Hematopoietic multipotent progenitor cell treated with erythropoietin and hydrocortisone succinate and interleukin-3 and kit ligand, for 17 days (in vitro differentiated cells): ENCODE data around the gene POU2F2.
A peak's percentile ranks its signal among the peaks of the same experiment; 100 is the strongest.
"Not testable (repeated sequence)": the region's sequence is repeated elsewhere in the genome, so short reads cannot be mapped to it uniquely, and the experiment has no call there.

ENCODE experiments used
- DNase-seq: peaks from one replicate; pipeline ENCODE4 v3.0.0-alpha.2; 2015; ENCODE audit warnings: low spot score

The POU2F2 gene

GRCh38 chr19:42124386-42124901, 7.8 kb downstream of the POU2F2 start:
- DNase-seq: no peak

GRCh38 chr19:42123765-42124164, 8.5 kb downstream of the POU2F2 start:
- no peak for DNase-seq

- no peak for DNase-seq
These were observed 9.3 kb downstream of the POU2F2 start for GRCh38 chr19:42122691-42123607.

GRCh38 chr19:42121656-42122069, 10.6 kb downstream of the POU2F2 start:
- no peak for DNase-seq

GRCh38 chr19:42121036-42121621, 11.1 kb downstream of the POU2F2 start:
- no peak for DNase-seq

- DNase-seq: no peak
These were observed 11.8 kb downstream of the POU2F2 start for GRCh38 chr19:42120276-42120980.

GRCh38 chr19:42117076-42117475, 15.2 kb downstream of the POU2F2 start:
- DNase-seq: no peak

GRCh38 chr19:42116308-42117075, 15.8 kb downstream of the POU2F2 start:
- no peak for DNase-seq

- no peak for DNase-seq
These were observed 16.5 kb downstream of the POU2F2 start for GRCh38 chr19:42115705-42116104.

- no peak for DNase-seq
These were observed 17.0 kb downstream of the POU2F2 start for GRCh38 chr19:42115219-42115618.

GRCh38 chr19:42114412-42114811, 17.8 kb downstream of the POU2F2 start:
- DNase-seq: no peak

- DNase-seq: no peak
These were observed 18.5 kb downstream of the POU2F2 start for GRCh38 chr19:42113641-42114348.

- DNase-seq: no peak
These were observed 20.4 kb downstream of the POU2F2 start for GRCh38 chr19:42111811-42112210.

- DNase-seq: no peak
These were observed 20.9 kb downstream of the POU2F2 start for GRCh38 chr19:42111384-42111783.

- DNase-seq: no peak
These were observed 21.6 kb downstream of the POU2F2 start for GRCh38 chr19:42110658-42111057.

- DNase-seq: no peak
These were observed 22.4 kb downstream of the POU2F2 start for GRCh38 chr19:42109896-42110295.

- peak; percentile 85 for DNase-seq
These were observed 23.5 kb downstream of the POU2F2 start for GRCh38 chr19:42108527-42109389.

GRCh38 chr19:42105368-42105767, 26.9 kb downstream of the POU2F2 start:
- no peak for DNase-seq

- no peak for DNase-seq
These were observed 29.4 kb downstream of the POU2F2 start for GRCh38 chr19:42102877-42103276.

GRCh38 chr19:42100241-42100640, 32.0 kb downstream of the POU2F2 start:
- DNase-seq: not testable (repeated sequence)
